Vagina (tissue), 2 donors: Measurements from ENCODE around the gene NFE2L2. TPM values are rescaled to one million over a fixed set of nuclear protein-coding genes. Genes with fewer than 3 reads are reported as not detected.
"Not testable (repeated sequence)": the region's sequence is repeated elsewhere in the genome, so short reads cannot be mapped to it uniquely, and the experiment has no call there.

ENCODE experiments used
- DNase-seq, 2 donors: peaks; one replicate each; pipeline ENCODE4 v3.0.0-alpha.2; 2017; ENCODE audit errors: extremely low spot score in 2 of 2
- H3K27ac ChIP-seq: fragments of 200-600 bp; sonication (generic); one replicate; pipeline ENCODE4 v1.5.1; 2019
- H3K27me3 ChIP-seq: fragments of 200-600 bp; sonication (generic); one replicate; pipeline ENCODE4 v1.5.1; 2019
- H3K36me3 ChIP-seq, 2 donors: fragments of 200-600 bp; sonication (generic); one replicate each; pipeline ENCODE4 v1.5.1; 2017 to 2019
- H3K4me1 ChIP-seq: fragments of 200-600 bp; sonication (generic); one replicate; pipeline ENCODE4 v1.5.1; 2019
- H3K4me3 ChIP-seq, 2 donors: fragments of 200-600 bp; sonication (generic); 1 replicate in 1 of 2; 2 replicates in 1 of 2; pipeline ENCODE4 v1.5.1; 2016 to 2019
- H3K9me3 ChIP-seq: fragments of 200-600 bp; sonication (generic); one replicate; pipeline ENCODE4 v1.5.1; 2019
- CTCF ChIP-seq, 3 experiments: fragments of 450-650 bp in 2 of 3; fragments of 200-600 bp in 1 of 3; sonication (generic) in 1 of 3; IDR thresholded peaks; one replicate each; pipeline ENCODE4 v1.5.1; 2017 to 2019; ENCODE audit warnings: antibody characterized with exemption in 3 of 3, mild to moderate bottlenecking in 2 of 3, moderate library complexity in 2 of 3
- POLR2A ChIP-seq, 2 donors: fragments of 450-650 bp; IDR thresholded peaks; one replicate each; pipeline ENCODE4 v1.6.1; 2017; ENCODE audit warnings: antibody characterized with exemption in 2 of 2, mild to moderate bottlenecking in 2 of 2, moderate library complexity in 2 of 2
- POLR2AphosphoS5 ChIP-seq, 2 donors: sonication (generic); formaldehyde crosslinking; IDR thresholded peaks; one replicate each; pipeline ENCODE4 v1.9.0; 2017; ENCODE audit warnings: antibody characterized with exemption in 2 of 2, mild to moderate bottlenecking in 2 of 2, low read depth in 1 of 2; ENCODE audit not compliant: insufficient read depth in 1 of 2
- intact Hi-C: fragments of 100-400 bp; cut with DNase I; formaldehyde crosslinking; loops from one replicate; pipeline ENCODE4 v1.15.1; 2023
- total RNA-seq: library from RNA; depleted of rRNA; stranded (reverse); fragments of >200 nt; gene quantifications from one replicate; pipeline ENCODE4 v1.2.3, GENCODE V29; 2016

Gene NFE2L2
- total RNA-seq, 1 donor from 2014 or later = 147 TPM

GRCh38 chr2:177247693-177248262 is 16.7 kb downstream of the NFE2L2 start:
- TF ChIP-seq CTCF (IDR thresholded peaks at IDR 0.05) (no peak), POLR2AphosphoS5 (IDR thresholded peaks at IDR 0.05; ENCODE audit: insufficient read depth in 1 of 2, low read depth in 1 of 2) (no peak), POLR2A (IDR thresholded peaks at IDR 0.05) (no peak)
- H3K4me3 ChIP-seq = no peak overlapping the region
- intact Hi-C loops = no loop called here
- H3K27me3 ChIP-seq = no peaks in the 10 kb centered on the region
- no peaks in the 10 kb centered on the region for H3K36me3 ChIP-seq
- no peaks in the 10 kb centered on the region for H3K9me3 ChIP-seq
- H3K4me1 ChIP-seq = peaks cover 100% of the 10 kb centered on the region
- no peak overlapping the region for H3K27ac ChIP-seq
- DNase-seq = no peak

DNA sequence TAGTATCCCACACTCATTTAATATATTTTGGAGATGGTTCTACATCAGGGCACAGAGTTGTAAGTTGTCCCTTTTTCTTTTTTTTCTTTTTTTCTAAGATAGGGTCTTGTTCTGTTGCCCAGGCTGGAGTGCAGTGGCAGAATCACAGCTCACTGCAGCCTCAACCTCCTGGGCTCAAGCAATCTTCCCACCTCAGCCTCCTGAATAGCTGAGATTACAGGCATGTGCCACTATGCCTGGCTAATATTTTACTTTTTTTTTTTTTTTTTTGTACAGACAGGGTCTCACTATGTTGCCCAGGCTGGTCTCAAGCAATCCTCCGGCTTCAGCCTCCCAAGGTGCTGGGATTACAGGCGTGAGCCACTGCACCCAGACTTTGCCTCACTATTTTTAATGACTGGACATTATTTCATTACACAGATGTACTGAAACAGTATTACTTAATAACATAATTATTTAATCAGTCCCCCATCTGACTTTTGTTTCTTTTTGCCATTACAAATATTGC is 17.9 kb downstream of the NFE2L2 start:
- H3K4me3 ChIP-seq, DNase-seq, intact Hi-C loops, H3K36me3 ChIP-seq, H3K27me3 ChIP-seq, H3K9me3 ChIP-seq: not testable (repeated sequence)
- H3K4me1 ChIP-seq = peaks cover 97% of the 10 kb centered on the region
- H3K27ac ChIP-seq = peak overlapping the region; percentile 31

- Histone ChIP-seq H3K4me3 (no peak overlapping the region), H3K27ac (peak overlapping the region; percentile 31), H3K9me3 (no peaks in the 10 kb centered on the region), H3K36me3 (no peaks in the 10 kb centered on the region), H3K4me1 (peaks cover 97% of the 10 kb centered on the region), H3K27me3 (no peaks in the 10 kb centered on the region)
- no peak for DNase-seq
- intact Hi-C loops = no loop called here
- TF ChIP-seq POLR2A (IDR thresholded peaks at IDR 0.05) = no peak
- no peak for TF ChIP-seq POLR2AphosphoS5 (IDR thresholded peaks at IDR 0.05; ENCODE audit: insufficient read depth in 1 of 2, low read depth in 1 of 2)
- TF ChIP-seq CTCF (IDR thresholded peaks at IDR 0.05) = no peak
These were observed 18.5 kb downstream of the NFE2L2 start for GRCh38 chr2:177246000-177246399.

DNA sequence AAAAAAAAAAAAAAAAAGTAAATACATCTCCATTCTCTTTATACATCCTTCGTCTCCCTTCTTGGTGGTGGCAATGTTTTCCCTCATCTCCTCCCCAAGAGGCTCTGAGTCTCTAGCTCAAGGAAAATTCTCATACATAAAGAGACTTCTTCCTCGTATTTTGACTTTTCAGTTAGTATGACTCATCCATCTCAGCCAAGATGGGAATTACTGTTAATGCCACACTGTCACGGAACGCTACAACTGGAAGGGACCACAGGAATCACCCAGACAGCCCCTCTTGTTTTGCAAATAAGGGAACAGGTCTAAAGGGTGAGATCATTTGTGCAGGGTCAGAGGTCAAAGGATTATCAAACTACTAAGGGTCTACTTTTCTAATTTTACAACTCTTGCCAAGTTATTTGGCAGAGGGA is 19.5 kb downstream of the NFE2L2 start:
- no peak overlapping the region for H3K4me3 ChIP-seq
- peak overlapping the region; percentile 31 for H3K27ac ChIP-seq
- TF ChIP-seq POLR2AphosphoS5 (IDR thresholded peaks at IDR 0.05; ENCODE audit: insufficient read depth in 1 of 2, low read depth in 1 of 2) = no peak
- TF ChIP-seq CTCF (IDR thresholded peaks at IDR 0.05) = no peak
- TF ChIP-seq POLR2A (IDR thresholded peaks at IDR 0.05) = no peak
- no peak for DNase-seq
- no peaks in the 10 kb centered on the region for H3K27me3 ChIP-seq
- no peaks in the 10 kb centered on the region for H3K36me3 ChIP-seq
- intact Hi-C loops = no loop called here
- peaks cover 97% of the 10 kb centered on the region for H3K4me1 ChIP-seq
- no peaks in the 10 kb centered on the region for H3K9me3 ChIP-seq

DNA sequence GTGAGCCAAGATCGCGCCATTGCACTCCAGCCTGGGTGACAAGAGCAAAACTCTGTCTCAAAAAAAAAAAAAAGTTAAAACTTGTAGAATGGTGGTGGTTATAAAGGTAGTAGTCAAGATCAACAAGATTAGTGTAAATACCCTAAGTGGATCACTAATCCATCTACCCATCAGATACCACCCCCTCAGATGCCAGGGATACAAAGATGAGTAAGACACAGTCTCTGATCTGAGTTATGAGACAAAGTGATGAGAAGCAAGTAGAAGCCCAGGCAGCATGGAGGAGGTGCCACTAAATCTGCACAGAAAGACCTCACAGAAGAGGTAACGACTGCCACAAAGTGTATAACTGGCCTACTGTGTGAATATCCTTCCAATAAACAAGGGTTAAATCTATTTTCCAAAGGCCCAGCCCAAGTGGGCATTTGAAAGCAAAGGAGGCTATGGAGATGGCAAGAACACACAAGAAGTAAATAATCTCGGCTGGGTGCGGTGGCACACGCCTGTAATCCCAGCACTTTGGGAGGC is 20.2 kb downstream of the NFE2L2 start:
- no peak for DNase-seq
- Histone ChIP-seq H3K9me3 (no peaks in the 10 kb centered on the region), H3K4me1 (peaks cover 97% of the 10 kb centered on the region), H3K4me3 (no peak overlapping the region), H3K27ac (peak overlapping the region; percentile 65), H3K36me3 (no peaks in the 10 kb centered on the region), H3K27me3 (no peaks in the 10 kb centered on the region)
- TF ChIP-seq POLR2AphosphoS5 (IDR thresholded peaks at IDR 0.05; ENCODE audit: insufficient read depth in 1 of 2, low read depth in 1 of 2) (no peak), POLR2A (IDR thresholded peaks at IDR 0.05) (no peak), CTCF (IDR thresholded peaks at IDR 0.05) (no peak)
- intact Hi-C loops = no loop called here
